GM11168 (cell line): Measurements from ENCODE around the gene SOX9.

Source experiments
- in situ Hi-C: fragments of 300-500 bp; cut with MboI; formaldehyde crosslinking; loops from one replicate; pipeline ENCODE4 v1.12.0; 2022; ENCODE audit warnings: low sequenced_read_pairs; ENCODE audit not compliant: unreplicated experiment

The SOX9 gene

DNA sequence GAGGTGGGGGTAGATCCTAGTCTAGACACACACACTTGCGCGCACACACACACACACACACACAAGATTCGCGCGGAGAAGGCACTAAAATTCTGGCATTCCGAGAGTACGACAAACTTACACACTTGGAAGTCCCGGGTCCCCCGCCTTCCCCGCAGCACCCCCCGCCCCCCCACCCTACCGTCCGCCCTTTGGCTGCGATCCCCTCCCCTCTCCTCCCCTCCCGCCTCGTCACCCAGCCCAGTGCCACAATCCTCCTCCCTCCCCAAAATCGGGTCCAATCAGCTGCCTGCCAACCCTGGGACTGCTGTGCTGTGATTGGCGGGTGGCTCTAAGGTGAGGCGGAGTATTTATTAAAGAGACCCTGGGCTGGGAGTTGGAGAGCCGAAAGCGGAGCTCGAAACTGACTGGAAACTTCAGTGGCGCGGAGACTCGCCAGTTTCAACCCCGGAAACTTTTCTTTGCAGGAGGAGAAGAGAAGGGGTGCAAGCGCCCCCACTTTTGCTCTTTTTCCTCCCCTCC is at the start of gene SOX9:
SOX9 (plus strand) TSS at position 379 of the 522 bp plus-strand sequence. CDS start 372 bp downstream, outside the sequence.
- in situ Hi-C loops: loop anchor here (25.0 kb wide), 1 partner anchor 633 kb away; no protein-coding TSS in a partner anchor

DNA sequence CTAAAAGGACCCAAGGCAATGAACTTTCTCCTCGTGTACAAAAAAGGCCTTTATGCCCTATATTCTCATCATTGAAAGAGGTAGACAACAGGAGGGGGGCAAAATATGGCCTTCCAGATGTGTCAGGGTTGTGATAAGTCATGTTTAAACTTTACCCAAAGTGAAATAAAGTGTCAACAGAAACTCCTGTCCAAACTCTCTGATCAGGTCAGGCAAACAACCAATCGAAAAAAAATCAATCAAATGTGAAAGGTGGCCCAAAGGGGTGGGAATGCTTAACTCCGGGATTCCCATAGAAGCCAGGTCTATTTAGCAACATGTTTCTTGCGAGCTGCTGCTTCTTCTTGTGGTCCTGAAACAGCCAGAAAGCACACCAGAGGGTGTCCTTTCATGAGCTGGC is 49.5 kb upstream of the SOX9 start:
- in situ Hi-C loops: no loop called here

DNA sequence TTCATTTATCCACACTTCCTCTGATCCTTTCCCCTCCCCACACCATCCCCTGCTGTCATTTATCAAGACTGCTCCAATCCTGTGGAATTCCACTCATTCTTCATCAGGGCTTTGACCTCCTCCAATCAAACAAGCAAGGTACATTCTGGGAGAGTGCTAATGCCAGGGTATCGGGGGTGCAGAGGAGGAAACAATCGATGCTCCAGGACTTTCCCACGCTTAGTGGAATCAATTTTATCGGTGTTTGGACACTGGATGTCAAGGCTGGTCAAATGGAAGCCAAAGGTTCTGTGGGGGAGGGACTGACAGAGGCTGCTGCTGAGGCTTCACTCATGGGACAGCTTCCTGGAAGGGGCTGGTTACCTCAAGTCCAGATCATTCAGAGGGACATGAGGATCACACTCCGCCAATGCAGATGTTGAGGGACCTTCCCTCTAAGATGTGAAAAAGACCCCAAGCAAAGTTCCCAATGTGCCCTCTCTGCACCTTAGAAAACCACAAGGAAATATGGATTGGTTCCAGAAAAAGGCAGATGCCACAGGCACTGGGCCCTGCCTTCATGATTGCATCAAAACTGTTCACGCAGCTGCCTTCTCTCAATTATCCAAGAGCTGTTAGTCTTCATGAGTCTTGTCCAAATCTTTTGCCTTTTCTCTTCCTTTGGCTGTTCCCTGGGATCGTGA is 44.7 kb upstream of the SOX9 start:
- in situ Hi-C loops: no loop called here

DNA sequence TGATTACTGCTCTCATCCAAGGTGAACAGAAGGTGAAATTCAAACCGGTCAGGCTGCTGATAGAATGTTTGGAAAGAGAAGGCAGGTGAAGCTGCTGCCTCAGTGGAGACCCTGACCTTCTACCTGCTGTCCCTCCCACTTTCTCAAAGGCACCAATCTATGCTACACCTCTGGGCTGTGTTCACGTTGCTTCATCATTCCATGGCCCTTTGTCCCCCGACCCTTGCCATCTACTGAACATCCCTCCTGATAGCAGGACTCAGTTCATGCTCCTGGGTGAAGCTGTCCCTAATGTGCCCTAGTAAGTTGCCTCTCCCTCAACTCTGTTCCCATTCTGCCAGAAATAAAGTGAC is 44.2 kb upstream of the SOX9 start:
- in situ Hi-C loops: no loop called here

DNA sequence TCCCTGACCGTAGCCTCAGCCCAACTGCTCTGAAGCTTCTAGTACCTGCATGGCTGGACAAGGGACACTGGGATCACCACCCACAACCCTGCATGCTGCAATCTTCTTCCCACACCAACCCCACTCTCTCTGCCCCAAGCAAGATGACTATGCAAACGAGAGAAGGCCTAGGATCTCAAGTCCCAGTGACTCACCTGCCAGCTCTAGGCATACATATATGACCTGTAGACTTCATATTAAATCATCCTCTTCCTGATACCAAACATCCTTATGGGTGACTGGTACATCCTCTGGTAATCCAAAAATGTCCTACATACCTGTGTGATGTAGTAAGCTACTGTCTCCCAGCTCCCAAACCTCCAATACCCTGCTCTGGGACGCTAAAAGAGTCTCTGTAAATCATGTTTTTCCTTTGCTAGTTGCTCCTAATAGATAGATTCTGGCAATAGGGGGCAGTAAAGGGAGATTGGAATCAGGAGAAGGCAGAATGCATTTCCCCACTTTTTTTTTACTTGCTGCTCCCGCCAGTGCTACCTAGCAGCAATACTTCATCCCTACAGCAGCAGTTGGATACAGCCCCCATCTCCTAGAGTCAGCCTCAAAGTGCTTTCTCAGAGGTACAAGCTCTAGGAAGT is 43.4 kb upstream of the SOX9 start:
- in situ Hi-C loops: no loop called here

DNA sequence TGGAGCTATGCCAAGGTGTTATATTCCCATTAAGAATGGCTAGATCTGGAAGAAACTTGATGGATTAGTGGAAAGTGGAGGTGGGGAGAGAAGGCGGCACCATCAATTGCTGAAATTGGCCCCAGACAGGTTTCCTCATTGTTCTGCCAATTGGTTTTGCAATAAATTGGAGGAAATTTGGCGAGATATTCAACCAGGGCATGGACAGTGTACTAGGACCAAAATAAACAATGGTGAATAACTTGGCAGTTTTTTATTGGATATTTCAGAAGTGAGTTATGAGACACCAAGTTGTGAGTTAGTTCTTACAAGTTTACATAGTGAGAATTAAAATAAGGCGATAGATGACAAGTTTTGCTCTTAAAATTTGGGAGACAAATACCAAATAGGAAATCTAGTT is 41.1 kb upstream of the SOX9 start:
- in situ Hi-C loops: no loop called here

DNA sequence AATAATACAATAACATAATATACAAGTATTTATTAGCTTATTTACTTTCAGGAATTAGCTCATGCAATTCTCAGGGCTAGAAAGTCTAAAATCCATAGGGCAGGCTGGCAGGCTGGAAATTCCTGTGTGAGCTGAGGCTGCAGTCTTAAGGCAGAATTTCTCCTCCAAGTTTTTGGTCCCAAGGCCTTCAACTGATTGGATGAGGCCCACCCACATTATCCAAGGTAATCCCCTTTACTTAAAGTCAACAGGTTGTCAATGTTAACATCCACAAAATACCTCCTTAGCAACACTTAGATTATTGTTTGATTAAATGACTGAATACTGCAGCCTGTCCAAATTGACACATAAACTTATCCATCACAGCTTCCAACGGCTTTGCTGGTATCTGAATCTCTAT is 32.9 kb upstream of the SOX9 start:
- in situ Hi-C loops: no loop called here

DNA sequence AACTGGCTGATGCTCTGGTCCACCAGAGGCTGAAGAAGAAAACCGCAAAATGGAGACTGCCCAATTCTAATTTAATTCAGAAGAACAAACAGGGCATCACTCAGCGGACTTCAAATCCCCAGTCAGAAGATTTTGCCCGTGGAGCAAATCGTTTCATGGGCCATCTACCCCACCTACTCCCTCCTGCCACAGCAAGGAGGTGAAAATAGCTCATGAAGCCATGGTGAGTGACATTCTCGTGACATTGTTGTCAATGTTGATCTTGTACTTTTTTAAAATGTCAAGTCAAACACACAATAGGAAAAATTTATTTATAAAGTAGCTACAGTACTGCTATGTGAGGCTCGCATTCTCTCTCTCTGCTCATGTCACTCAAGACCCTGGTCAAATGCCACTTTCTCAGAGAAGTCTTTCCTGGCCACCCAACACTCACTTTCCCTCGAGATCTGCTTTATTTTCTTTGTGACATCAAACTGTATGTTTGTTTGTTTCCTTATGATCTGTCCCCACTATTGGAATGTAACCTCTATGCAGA is 31.3 kb upstream of the SOX9 start:
- in situ Hi-C loops: no loop called here

DNA sequence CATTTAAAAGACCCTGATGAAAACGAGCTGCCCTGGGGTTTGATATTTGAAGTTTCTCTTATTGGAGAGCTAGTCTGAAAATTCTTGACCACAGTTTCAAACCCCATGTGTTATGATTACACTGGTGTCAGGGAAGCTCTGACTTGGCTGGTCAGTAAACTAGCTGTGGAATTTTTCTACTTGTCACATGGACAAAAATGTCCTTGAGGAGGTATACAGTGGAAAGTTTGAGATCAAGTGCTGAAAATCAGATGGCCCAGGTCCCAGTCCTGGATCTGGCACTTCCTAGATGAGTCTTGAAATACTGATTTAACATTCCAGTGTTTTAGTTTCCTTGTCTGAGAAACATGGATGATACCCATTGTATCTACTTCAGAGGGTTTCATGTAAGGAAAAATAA is 30.7 kb upstream of the SOX9 start:
- in situ Hi-C loops: no loop called here

DNA sequence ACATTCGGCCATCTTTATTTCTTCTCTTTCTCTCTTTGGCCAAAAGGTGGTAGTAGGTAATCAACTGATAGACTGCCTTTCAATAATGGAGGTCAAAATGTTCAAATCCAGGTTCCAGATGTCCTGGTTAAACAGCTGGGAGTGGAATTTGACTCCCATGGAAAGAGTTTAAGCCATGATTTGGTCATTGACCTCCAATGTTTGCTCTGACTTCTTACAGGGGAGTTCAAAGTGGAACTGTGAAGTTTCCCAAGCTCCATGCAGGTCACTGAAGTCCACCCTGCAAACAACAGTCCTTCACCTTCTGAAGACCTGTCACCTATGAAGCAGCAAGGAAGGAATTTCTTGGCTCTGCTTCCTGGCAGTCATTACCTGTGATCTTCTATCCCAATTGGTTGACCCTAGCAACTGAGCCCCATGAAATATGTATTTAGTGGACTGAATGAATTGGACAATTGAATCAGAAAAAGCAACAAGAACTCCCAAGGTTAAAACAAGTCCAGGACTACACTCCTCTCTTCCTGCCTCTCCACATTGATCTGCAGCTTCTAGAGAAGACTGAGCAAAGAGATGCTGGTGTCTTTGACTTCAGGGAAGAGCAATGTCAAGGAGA is 28.0 kb upstream of the SOX9 start:
- in situ Hi-C loops: no loop called here

DNA sequence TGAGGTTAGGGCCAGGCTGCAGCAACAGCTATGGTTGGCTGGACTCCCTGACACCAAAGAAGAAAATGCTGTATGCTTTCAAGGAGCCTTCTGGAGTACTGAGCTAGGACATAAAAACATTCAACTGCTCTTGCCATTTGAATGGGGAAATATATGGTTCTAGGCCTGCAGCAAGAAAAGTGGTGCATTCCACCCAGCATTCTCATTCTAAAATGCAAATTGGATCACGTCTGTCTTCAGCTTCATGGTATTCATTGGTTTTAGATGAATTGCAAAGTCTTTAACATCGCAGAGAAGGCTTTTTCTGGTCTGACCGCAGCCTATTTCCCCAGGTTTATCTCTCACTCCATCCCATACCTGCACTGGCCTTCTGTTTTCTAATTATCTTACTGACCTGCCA is 27.1 kb upstream of the SOX9 start:
- in situ Hi-C loops: no loop called here

DNA sequence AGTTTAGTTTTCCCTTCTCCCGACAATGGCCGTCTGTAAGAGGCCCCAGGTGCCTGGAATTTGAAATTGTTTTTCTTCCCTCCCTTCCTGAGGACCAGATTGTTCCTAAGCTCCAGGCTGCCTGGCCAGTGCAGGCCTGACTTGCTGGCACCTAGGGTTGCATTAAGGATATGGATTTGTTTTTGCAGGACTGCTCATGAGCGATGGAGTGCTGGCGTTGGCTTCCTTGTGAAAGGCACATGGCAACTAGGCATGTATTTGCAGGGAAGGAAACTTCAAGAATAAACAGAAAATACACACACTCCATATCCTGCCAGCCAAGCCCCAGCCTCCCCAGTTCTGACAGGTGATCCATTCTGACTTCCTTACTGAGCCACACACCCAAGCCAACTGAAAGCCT is 25.5 kb upstream of the SOX9 start:
- in situ Hi-C loops: no loop called here

DNA sequence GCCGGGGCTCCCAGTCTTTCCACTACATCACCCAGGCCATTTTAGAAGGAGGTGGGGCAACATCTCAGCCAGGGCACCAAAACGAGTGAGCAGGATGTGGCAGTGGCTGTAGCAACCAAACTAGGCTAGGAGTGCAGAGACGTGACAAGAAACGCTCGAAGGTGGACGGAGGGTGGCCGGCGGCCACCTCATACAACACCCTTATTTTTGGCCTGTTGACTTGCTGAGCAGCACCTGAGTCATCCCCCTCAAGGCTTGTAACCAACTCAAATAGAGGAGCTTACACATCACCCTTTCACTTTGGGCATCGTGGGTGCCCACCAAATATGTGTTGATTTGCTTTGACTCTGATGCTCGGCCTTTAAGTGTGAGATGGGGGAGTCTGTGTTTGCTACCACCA is 23.7 kb upstream of the SOX9 start:
- in situ Hi-C loops: no loop called here

DNA sequence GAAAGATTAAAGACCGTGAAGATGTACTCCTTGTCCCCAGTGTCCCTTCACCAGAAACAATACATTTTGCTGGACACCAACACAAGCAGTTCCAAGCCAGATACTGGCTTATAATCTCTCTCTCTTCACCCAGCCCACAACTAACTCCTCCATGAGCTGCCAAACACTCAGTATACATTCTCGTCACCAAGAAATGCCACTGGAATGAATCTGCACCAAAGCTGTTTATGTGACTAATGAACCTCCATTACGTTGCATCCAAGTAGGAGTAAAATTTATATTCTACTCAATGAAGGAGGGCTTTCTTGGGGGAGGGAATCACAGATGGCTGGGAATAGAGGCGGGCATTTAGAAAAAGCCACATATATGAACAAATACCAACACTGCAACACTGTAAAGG is 20.9 kb upstream of the SOX9 start:
- in situ Hi-C loops: loop anchor here (25.0 kb wide), 1 partner anchor 613 kb away; no protein-coding TSS in a partner anchor

DNA sequence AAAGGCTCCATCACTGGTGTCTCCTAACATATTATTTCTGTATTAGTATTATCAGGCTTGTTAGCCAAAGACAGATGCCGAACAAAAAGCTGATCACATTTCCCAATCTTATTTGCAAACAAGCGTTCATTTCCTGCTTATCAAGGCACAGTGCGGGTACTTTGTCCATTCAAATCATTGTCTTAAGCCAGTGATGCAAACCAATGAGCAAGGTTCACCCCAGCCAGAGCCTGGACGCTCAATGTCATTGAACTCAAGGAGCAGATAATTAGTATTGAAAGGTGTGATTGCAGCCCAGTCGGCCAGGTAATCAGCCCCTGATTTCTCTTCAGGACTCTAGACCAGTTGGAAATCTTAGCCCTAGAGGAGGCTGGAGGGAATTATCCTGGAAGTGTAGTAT is 20.4 kb upstream of the SOX9 start:
- in situ Hi-C loops: loop anchor here (25.0 kb wide), 1 partner anchor 613 kb away; no protein-coding TSS in a partner anchor

DNA sequence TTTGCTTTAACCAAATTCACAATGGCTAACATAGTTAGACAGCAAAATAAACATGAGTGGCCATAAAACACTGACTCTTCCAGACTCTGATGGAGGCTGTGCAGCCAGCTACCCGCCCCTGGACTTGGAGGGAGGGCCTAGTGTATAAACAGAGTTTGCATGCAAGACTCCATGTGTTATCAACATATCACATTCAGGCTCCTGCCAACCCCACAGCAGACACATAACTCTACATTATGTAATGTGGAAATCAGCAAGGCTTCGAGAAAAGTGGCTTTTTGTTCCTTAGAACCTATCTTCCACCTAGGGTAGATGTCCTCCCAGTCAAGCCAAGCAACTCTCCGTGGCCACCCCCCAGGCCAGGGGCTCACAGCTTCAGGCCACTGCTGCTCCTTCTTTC is 19.3 kb upstream of the SOX9 start:
- in situ Hi-C loops: loop anchor here (25.0 kb wide), 1 partner anchor 614 kb away; no protein-coding TSS in a partner anchor

DNA sequence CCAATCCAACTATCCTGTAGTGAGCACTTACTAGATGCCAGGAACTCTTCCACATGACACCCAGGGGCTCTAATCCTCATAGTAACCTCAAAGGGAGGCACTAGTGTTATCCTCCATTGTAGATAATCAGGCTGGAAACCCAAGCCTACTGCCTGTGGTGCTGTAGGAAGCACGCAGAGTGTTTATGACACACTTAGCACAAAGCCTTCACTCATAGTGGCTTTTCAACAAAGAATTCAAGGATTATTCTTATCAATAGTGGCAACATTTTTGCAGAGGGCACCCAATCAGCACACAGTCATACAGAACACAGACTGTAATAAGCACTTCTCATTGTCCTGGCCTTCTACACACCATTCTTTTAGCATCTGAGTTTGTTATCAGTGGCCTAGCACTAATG is 18.5 kb upstream of the SOX9 start:
- in situ Hi-C loops: loop anchor here (25.0 kb wide), 1 partner anchor 615 kb away; no protein-coding TSS in a partner anchor

DNA sequence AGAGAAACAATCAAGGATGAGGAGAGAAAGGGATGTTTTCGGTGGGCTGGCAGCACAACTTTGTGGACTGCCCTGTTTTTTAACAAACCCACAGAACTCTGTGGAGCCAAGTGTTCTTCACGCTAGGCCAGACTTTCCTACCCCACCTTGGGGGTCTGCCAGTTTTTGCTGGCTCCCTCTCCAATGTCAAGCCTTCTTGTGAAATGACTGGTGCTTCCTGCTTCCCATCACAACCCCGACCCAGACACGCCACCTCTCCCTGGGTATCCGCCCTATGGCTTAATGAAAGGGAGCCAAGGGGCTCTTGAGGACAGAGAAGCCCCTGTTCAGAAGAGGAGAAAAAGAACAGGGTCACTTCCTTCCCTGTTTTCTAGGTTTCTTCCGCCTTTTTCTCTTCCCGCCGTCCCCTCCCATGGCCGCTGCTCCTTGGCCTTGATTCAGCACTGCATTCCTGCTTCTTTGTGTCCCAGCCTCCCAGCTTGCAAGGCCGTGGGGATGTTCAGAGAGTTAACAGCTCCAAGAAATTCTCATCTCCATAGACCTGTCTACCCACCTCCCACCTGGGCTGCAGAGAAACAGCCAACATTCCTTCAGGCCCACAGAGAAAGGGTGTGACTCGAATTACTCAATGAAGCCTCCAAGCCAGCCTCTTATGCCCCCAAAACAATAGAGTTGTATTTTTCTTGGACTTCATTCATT is 16.5 kb upstream of the SOX9 start:
- in situ Hi-C loops: loop anchor here (25.0 kb wide), 1 partner anchor 617 kb away; no protein-coding TSS in a partner anchor

DNA sequence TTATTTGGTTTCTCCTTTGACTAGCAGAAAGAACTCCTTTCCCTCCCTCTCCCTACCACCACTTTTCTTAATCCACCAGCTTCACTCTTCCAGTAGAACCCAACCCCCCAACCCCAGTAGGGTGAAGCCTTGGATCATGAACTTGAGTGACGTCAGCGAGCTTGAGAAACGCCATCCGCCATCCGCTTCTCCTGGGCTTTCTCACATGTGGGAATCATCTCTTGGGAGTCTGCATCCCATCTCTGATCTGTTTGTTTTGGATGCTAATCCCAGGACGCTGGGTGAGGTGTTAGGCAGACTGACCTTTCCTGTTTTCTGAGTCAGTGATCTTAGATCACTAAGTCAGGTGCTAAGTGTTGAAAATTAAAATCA is 16.0 kb upstream of the SOX9 start:
- in situ Hi-C loops: loop anchor here (25.0 kb wide), 1 partner anchor 618 kb away; no protein-coding TSS in a partner anchor

DNA sequence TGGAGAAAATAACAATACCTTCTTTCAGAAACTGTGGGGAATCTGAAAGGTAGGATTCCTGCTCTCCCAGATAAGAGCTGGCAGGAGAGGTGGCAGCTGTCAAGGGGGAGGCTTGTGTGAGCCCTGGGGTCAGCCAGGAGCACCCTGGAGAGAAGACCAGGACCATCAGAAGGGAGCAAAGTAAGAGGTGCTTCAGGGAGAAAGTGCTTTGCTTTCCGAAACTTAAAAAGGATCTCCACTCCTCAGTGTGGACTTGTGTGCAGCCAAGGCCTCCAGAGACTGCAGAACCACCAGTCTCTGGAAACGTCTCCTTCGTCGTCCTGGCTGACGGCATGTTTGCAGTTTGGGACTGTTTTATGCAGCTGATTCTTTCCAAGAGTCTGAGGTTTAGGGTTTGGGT is 13.7 kb upstream of the SOX9 start:
- in situ Hi-C loops: loop anchor here (25.0 kb wide), 1 partner anchor 620 kb away; no protein-coding TSS in a partner anchor
